Cortex of kidney (tissue), 1 donor: ENCODE data around the gene CCSER1.
"Not testable (repeated sequence)": the region's sequence is repeated elsewhere in the genome, so short reads cannot be mapped to it uniquely, and the experiment has no call there.

ENCODE experiments used
- DNase-seq: peaks from one replicate; lab custom pipeline; 2025; lab: John Stamatoyannopoulos, UW

The CCSER1 gene

DNA sequence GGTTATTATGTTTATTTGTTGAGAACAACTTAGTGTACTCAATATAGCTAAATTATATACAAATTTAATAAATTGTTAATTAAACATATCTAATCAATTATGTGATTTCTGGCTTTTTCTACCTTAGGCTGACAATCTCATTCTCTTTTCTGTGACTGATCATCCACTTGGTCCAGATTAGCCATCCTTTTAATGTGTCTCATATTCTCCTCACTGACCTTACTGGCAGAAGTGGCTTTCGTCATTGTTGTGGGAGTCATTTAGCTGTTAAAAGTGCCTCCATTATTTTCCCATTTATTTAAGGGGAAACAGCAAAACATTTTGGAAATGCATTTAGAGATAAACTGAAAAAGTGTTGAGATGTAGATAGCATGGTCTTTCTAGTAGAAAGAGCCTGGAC lies 172.2 kb downstream of the CCSER1 start:
- DNase-seq = no peak

DNA sequence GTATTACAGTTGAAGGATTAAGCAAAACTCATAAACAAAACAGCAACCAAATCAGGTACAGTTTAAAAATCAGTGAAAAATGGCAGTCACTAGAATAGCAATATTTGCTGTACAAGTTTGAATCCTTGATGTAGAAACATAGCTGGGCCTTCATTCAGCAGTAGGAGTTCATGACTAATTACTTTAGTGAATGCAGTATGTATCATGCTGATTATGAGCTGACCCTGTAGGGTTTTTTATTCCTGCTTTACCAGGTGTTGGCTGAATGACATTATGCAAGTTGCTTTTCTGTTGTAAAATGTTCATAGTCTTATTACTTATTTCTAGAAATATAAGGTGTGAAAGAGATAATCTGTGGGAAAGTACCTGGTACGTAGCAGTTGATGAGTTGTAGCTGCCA lies 179.6 kb downstream of the CCSER1 start:
- DNase-seq = no peak

DNA sequence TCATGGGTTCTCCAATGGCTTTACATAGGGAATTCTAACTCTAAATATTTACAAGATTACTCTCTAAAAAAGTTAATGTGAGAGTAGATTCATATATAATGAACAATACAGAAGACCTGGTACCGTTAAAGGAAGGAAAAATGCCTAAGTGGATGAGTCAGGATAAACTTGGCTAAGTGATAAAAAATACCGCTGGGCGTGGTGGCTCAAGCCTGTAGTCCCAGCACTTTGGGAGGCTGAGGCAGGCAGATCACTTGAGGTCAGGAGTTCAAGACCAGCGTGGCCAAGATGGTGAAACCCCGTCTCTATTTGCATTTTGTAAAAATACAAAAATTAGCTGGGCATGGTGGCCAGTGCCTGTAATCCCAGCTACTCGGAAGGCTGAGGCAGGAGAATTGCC lies 189.9 kb downstream of the CCSER1 start:
- DNase-seq = not testable (repeated sequence)

DNA sequence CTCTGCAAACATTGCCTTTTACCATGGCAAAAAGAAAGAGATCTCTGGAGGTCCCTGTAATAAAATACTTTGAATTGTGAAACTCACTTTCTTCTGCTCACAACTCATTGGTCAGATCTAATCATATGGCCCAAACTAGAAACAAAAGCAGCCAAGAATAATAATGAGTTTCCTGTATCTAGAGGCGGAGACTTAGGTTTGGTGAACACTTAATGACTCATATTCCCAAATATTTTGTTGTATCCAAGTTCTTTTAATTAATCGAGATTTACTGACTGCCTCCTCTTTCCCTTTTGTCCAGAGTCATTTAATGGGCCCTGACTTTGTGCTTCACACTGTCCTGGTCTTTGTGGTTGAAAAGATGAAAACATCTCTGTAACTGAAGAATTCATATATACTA lies 190.6 kb downstream of the CCSER1 start:
- DNase-seq = no peak

DNA sequence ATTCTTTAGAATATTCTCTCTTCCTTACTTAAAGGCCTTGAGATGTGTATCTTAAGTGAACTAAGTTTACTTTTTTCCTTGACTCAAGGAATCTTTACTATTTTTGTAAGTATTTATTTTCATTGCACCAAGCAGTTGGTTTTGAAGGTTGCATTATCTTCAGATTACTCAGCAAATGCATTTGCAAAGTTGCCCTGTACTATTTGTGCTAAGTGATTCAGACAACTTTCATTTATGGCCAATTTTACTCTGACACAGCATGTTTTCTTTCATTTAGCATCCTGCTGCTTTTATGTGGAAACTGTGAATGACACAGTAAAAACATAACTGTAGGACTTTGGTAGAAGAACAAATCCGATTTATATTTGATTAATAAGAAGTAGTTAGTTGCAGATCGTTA lies 191.0 kb downstream of the CCSER1 start:
- DNase-seq = no peak

DNA sequence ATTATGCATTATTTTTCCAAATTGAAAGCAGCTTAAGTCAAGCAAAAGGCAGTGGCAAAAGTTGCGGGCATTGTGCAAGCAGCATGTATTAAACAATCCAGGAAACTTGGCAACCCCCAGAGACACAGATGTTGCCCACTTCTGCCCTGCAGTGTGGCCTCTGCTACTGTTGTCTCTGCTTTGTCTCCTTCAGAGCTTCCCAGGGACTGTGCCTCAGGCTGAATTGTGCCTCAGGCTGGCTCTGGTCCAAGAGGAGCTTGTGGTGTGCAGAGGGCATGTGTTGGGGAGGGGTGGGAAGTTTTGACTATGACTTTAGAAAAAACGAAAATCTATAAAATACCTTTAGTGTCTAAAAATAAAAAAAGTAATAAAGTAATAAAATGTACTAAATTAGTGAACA lies 201.4 kb downstream of the CCSER1 start:
- no peak for DNase-seq

DNA sequence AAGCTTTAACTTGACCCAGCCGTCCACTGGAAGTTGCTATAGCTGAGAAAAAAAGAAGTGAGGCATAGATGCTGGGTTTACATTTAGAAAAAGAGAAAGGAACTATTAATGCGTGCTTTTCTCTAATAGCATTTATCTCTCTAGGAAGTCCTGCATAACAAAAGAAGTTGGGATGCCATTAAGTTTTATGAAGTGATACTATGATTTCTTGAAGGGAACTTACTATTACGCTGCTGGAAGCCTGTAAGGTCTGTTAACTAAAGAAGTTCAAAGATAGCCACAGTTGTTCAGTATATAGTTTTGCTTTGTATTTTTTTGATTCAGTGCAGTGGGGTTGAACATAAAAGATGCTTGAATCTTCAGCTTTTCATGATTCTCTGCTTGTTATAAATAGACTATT lies 203.4 kb downstream of the CCSER1 start:
- no peak for DNase-seq

DNA sequence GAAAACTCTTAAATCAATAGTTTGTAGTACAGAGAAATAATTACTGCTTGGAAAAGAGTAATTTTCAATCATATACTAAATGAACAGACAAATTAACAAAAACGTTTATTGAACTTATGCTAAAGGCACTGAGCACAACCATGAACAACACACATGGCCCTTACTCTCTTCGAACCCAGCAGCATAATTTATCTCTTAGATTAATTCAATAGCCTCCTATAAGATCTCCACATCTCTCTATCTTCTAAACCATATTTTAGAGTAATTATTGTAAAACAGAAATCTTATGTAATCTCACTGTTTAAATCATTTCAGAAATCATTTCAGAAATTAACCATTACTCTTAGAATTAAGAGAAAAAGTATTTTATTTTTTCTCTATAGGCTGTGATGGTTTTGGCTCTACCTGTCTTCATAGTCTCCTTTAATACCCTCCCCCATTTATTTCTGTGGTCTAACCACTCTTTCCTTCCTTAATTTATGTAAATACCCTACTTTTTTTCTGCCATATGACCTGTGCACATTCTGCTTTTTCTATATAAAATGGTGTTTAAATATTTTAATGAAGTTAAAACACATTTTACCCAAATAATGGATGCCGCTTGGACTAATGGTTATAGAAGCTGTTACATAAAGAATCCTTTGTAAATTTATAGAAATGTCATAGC lies 218.5 kb downstream of the CCSER1 start:
- no peak for DNase-seq

DNA sequence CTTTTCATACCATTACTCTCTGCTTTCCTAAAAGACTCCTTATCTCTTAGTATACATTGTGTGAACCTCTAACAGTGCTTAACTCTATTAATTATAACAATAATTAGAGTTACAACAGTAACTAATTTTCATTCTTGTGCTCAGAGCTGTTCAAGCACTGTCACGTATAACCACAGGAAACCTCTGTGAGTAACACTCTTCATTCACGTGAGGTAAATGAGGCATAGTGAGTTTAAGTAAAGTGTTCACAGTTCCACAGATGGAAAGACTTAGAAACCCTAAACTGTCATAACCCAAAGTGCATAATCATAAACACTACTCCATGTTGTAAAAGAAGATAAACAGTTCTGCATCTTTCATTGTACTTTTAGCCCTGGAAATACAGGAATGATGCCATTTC lies 222.4 kb downstream of the CCSER1 start:
- no peak for DNase-seq

DNA sequence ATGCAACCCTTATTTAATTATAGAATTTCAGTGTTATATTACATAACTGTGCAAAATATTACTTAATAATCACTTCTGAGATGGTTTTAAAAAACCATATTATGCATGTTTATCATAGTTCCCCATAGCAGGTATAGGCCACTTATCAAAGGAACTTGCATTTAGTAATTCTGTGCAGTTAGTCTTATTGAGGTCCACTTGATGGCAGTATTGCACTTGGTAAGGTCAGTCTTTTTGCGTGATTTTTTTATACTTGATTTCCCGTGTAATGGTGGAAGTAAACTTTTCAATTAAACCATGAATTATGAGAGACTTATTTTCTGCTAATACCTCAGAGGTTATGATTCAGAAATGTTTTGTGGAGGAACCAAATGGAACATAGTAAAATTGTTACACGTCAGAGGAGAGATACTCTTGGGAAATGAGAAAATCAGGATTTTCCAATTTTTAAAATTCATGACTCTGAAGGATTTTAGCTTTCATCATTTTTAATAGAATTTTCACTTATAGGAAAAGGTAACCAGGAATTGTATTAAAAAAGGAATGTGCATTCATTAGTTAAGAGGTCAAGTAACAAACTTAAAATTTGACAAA lies 230.0 kb downstream of the CCSER1 start:
- DNase-seq = no peak

DNA sequence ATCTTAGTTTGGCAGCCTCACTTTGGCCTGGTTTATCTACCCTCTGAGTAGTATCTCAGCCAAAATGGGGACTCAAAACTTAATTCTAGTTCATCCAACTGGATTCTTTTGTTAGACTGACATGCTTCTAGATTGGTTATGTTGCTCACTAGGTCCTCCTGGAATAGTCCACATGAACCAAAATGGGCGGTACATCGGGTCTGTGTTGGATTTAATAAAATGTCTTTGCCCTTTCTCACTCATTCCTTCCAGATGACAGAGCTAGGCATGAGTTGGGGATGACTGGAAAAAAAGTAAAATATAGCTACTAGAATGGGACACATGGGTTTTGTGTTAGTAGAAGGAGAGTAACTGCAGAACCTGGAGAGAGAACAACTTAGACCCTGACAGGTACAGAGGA lies 247.9 kb downstream of the CCSER1 start:
- DNase-seq = no peak

DNA sequence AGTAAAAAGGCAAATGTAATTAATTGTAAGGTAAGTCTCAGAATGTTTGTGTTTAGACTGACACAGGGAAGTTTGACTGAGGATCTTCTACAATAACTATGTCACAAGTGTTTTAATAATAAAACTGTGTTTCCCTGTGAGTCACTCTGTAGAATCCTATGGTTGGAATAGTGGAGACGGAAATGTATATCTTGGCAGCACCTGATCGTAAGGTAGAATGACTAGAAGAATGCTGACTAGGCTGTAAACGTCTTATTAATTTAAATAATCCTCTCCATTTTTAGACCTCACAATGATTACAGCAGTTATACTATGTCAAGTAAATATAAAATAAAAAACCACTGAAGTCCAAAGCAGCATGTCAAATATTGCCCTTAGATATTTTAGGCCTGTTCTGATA lies 266.0 kb downstream of the CCSER1 start:
- no peak for DNase-seq

DNA sequence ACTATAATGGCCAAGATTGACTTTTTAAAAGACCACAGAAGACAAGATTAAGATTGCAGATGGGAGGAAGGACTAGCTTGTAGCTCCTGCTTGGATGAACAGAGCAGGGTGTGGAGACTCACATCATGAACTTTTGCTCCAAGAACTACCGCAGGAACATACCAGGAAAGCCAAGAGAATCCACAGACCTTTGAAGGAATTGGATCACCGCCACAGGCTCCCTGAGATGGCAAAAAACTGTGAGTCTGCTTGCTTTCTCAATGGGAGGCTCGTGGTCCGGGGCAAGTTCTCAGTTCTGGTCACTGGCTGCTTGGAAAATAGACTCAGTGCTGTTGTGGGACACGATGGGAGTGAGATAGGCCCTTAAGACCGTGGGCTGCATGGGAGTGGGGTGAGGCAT lies 276.6 kb downstream of the CCSER1 start:
- no peak for DNase-seq

DNA sequence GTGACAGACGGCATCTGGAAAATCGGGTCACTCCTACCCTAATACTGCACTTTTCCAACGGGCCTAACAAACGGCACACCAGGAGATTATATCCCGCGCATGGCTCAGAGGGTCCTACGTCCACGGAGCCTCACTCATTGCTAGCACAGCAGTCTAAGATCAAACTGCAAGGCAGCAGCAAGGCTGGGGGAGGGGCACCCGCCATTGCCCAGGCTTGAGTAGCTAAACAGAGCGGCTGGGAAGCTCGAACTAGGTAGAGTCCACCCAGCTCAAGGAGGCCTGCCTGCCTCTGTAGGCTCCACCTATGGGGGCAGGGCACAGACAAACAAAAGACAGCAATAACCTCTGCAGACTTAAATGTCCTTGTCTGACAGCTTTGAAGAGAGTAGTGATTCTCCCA lies 280.7 kb downstream of the CCSER1 start:
- not testable (repeated sequence) for DNase-seq

DNA sequence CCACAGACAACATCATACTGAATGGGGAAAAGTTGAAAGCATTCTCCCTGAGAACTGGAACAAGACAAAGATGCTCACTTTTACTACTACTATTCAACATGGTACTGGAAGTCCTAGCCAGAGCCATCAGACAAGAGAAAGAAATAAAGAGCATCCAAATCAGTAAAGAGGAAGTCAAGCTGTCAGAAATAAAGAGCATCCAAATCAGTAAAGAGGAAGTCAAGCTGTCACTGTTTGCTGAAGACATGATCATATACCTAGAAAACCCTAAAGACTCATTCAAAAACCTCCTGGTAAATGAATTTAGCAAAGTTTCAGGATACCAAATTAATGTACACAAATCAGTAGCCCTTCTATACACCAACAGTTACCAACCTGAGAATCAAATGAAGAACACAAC lies 285.6 kb downstream of the CCSER1 start:
- DNase-seq = not testable (repeated sequence)

DNA sequence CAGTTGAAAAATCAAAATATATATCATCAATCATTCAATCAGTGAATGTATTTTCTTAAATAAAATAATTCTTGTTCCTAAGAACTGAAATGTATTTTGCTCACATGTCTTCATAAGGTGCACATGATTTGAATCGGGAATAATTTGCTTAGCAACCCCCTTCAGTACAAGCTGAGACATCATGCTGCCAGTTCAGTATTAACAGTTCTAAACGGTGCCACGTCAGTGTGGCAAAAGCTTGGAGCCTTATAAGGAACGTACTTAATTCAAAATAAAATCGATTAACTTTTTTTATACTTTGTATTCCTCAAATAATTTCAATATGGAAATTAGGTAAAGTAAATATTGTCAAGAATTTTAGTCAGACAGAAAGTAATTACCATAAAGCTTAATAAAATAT lies 287.9 kb downstream of the CCSER1 start:
- no peak for DNase-seq

DNA sequence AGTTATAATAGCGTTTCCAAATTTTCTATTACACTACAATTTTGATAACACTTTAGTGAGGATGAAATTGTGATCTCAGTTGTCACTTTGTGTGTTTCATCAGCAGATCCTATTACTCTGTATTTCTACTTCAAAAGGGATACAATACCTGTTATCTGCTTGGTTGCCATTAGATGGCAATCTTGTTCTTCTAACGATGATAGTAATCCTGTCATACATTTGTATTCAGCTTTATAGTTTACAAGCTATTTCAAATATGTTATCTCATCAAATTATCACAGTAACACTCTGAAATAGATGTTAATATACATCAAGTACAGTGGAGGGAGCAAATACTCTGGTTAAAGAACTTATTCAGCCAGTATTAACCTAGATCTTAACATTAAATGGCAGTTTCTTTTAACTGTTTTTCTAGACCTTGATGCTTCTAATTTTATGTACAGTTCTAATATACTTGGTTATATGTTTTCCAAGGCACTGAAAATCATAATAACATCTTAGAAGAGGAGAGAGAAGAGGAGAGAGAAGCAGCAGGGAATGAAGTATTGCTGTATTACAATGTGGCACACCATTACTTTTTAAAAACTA lies 292.0 kb downstream of the CCSER1 start:
- DNase-seq = no peak

DNA sequence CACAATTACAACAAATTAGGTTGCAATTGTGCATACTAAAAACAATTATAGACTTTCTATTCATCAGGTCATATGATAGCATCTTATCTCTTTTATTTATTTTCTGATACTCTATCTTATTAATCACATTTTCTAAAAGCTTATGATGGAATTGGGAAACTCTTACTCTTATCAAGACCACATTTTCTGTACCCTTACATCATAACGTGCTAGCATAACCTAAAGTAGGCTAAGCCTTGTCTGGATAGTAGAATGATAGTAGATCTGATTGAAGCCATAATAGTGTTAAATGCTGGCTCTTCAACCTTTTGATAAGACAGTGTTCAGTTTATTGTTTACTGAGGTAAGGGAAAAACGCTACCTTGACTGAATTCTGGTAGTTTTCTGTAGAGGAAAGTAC lies 294.0 kb downstream of the CCSER1 start:
- DNase-seq = no peak

DNA sequence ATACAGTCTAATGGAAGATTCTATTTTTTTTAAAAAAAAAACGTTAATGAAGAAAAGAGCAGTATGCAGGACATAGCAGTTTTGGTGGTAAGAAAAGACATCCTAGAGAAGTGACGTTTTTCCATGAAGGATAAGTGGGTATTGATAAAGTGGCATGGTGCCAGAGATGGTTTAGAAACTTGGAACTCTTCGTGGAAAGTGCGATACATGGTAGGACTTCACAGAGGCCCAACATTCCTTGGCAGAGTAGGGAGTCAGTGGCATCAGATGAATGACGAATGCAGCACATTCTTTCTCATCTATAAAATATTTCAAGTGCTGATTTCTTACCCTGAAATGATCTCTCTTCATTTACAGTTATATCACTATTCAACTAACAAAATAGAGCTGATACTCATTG lies 298.7 kb downstream of the CCSER1 start:
- no peak for DNase-seq

DNA sequence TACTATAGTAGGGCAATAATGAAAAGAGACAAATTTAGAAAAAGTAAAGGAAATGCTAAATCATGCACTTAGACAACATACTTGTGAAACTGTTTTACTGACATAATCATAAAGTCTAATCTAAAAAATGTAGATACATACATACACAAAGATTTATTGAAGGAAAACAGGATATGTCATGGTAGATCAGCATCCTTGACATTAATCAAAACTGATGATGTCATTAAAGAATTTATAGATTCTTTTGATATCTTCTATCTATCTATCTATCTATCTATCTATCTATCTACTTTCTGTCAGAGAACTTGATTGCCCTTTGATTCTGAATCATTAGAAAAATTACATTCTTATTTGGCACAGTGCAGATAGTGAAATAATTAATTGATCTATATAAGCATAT lies 311.3 kb downstream of the CCSER1 start:
- DNase-seq = no peak

DNA sequence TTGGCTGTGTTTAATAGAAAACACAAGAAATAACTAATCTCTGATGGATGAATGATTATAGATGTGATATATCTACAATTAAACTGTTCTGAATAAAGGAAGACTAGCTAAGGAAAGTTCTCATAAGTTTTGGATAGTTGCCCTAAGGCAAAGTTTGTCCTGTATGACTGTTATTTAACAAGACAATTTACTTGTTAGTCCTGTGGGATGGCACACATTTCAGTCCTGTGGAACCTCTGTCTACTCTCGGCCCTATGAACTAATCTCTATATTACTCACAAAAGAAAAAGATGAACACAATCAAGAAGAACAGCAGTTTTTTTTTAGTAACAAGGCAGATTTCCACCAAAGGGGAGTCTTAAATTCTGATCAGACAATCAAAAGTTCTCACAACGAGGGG lies 314.6 kb downstream of the CCSER1 start:
- no peak for DNase-seq

DNA sequence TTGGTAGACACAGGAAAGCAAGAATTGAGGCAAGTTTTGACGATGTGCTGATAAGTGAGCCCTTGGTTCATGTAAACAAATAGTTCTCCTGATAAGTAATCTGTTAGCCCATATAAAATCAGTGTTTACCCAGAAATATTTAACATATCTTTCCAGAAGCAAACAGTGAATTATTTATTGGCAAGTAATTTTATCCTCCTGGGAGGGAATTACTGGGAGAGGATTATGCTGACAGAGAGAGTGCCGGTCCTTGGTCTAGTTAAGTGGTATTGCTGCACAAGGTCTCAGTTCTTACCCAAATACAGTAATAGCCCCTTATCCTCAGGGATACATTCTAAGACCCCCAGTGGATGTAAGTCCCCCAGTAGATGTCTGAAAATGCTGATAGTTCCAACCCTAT lies 315.4 kb downstream of the CCSER1 start:
- DNase-seq = no peak

DNA sequence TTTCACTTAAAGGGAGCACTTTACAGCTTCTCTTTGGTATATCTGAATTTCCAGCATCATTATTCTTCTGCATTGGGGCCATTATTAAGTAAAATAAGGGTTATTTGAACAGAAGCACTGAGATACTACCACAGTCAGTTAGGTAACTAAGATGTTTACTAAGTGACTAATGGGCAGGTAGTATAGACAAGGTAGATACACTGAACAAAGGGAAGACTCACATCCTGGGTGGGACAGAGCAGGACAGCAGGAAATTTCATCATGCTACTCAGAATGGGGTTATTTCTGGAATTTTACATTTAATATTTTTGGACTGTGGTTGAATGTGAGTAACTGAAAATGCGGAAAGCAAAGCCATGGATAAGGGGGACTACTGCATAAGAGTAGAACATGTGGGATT lies 316.0 kb downstream of the CCSER1 start:
- no peak for DNase-seq

DNA sequence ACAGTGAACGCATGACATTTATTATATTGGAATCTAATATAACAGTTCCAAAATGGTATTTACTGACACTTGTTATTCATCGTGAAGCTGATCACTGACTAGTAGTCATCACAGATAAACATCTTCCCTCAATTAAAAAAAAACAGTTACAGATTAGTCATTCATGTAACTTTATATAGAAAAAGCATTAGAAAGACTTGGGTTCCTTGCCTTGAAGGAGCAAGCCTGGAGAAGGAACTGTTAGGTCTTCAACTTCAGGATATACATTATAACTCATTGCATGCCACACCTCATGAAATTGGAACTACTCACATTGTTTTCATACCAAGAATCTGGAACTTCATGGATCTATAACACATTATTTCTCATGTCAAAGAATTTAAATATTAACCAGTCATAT lies 317.7 kb downstream of the CCSER1 start:
- no peak for DNase-seq
